IMR-90 (cell line): Measurements from ENCODE around the gene SCGB1A1.

Experiments
- CEBPB ChIP-seq: IDR thresholded peaks from 2 replicates; pipeline ENCODE4 v1.6.1; 2012; ENCODE audit warnings: low read depth, low read length, improper control_type of control experiment
- CHD1 ChIP-seq: IDR thresholded peaks from 2 replicates; pipeline ENCODE4 v1.6.1; 2012; ENCODE audit warnings: low read depth, low read length, improper control_type of control experiment
- CTCF ChIP-seq: conservative IDR thresholded peaks from 2 replicates; pipeline ENCODE4 v1.5.1; 2012; ENCODE audit warnings: mild to moderate bottlenecking, low read depth, low read length, improper control_type of control experiment
- MAFK ChIP-seq: IDR thresholded peaks from 2 replicates; pipeline ENCODE4 v1.6.1; 2012; ENCODE audit warnings: low read depth, low read length, improper control_type of control experiment
- MAZ ChIP-seq: IDR thresholded peaks from 2 replicates; pipeline ENCODE4 v1.6.1; 2012; ENCODE audit warnings: low read depth, mild to moderate bottlenecking, low read length, improper control_type of control experiment, moderate library complexity, borderline replicate concordance
- NFE2L2 ChIP-seq: fragments of 150-350 bp; IDR thresholded peaks from 2 replicates; pipeline ENCODE4 v1.6.1; 2016; ENCODE audit warnings: low read depth, mild to moderate bottlenecking, low read length
- POLR2A ChIP-seq: IDR thresholded peaks from 2 replicates; pipeline ENCODE4 v1.6.1; 2012; ENCODE audit warnings: mild to moderate bottlenecking, low read depth, low read length
- RAD21 ChIP-seq: IDR thresholded peaks from 2 replicates; pipeline ENCODE4 v1.6.1; 2012; ENCODE audit warnings: low read length, improper control_type of control experiment
- RFX5 ChIP-seq: IDR thresholded peaks from 2 replicates; pipeline ENCODE4 v1.8.0; 2012; ENCODE audit warnings: low read depth, mild to moderate bottlenecking, low read length, moderate library complexity

GRCh38 chr11:62393061-62393611 is 25.7 kb upstream of the SCGB1A1 start:
- no peak for TF ChIP-seq NFE2L2
- no peak for TF ChIP-seq POLR2A
- no peak for TF ChIP-seq MAZ
- no peak for TF ChIP-seq MAFK
- TF ChIP-seq CTCF: no peak
- TF ChIP-seq RAD21: no peak
- TF ChIP-seq CHD1: no peak
- TF ChIP-seq RFX5: no peak
- no peak for TF ChIP-seq CEBPB
